ENCODE measurements around the gene FREM3.
A peak's percentile ranks its signal among the peaks of the same experiment; 100 is the strongest.
"Not testable (repeated sequence)": the region's sequence is repeated elsewhere in the genome, so short reads cannot be mapped to it uniquely, and the experiment has no call there.

The FREM3 gene

DNA sequence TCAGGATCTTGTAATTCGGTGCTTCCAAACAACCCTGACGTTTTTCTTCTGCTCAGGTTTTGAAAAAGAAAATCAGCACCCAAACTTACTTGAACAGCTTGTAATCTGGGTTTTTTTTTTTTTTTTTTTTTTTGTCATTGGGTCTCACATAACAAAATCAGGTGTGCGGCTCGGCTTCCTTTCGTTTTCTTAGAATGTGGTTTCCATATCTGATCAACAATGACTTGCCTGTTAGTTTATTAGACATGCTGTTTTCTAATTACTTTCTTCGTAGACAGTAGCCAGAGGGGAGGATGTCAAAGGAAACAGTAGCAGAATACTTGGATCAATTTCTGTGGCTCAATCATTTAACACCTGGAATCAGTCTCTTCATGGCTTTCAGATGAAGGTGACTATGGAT lies 890 bp upstream of the FREM3 start:
- Mint-ChIP-seq H3K36me3 (no peaks in the 10 kb centered on the region), H3K4me1 (peaks cover 12% of the 10 kb centered on the region), H3K9me3 (no peaks in the 10 kb centered on the region), H3K4me3 (peak overlapping the region; percentile 72), H3K27ac (no peak overlapping the region), H3K27me3 (peaks cover 64% of the 10 kb centered on the region)
- CTCF ChIA-PET: interaction anchor here (1.2 kb wide), 1 partner anchor 143 kb away, joined by 3 read pairs; no protein-coding TSS in a partner anchor
- peak; percentile 35 for DNase-seq

DNA sequence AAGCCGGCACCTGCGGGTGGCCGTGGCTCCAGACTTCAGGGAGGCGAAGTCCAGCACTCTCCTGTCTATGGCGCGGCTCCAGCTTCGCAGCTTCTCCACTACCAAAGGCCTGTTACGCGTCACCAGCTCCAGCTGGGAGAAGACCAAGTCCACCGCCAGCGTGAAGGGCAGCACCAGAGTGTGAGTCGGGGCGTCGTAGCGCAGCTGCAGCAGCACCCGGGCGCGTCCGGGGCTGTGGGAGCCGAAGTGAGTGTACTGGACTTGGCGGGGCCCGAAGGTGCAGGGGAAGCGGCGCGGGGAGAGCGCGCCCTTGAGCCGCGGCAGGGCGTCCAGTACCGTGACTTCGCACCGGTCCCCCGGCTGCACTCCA lies 444 bp downstream of the FREM3 start:
- Mint-ChIP-seq H3K27ac (no peak overlapping the region), H3K4me1 (peaks cover 12% of the 10 kb centered on the region), H3K4me3 (peak overlapping the region; percentile 72), H3K27me3 (peaks cover 64% of the 10 kb centered on the region), H3K9me3 (no peaks in the 10 kb centered on the region), H3K36me3 (no peaks in the 10 kb centered on the region)
- CTCF ChIA-PET: interaction anchor here (1.3 kb wide), 1 partner anchor 142 kb away, joined by 4 read pairs; no protein-coding TSS in a partner anchor
- DNase-seq: peak; percentile 20

DNA sequence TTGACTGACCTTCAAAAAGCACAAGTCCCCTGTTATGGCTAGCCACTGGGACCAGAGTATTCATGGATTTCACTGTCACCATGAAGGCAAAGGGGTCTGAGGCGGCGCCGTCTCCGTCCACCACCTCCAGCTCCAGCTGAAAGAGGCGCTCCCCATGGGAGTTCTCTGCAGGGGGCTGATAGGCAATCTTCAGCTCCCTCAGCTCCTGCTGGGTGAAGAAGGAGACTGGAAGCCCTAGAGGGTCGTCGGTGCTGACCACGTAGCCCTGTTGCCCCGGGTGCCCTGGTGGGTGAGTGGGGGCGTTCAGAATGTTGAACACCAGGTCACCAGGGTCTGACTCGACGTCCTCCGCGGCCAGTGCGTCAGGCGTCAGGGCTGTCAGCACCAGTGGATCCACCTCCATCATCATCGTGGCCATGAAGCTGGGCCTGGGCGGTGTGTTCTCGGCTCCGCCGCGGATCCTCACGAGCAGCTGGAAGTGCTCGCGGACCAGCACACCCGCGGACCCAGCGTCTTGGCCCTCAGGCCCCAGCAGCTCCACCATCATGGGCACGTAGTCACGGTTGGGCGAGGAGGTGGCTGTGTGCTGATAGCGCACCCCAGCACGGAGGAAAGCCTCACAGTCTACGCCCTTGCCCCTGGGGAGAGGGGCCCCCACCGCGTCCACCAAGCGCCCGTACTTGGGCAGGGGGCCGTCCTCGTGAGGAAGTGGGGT lies 987 bp downstream of the FREM3 start:
- CTCF ChIA-PET: interaction anchor here (1.3 kb wide), 1 partner anchor 141 kb away, joined by 4 read pairs; no protein-coding TSS in a partner anchor
- no peaks in the 10 kb centered on the region for H3K36me3 Mint-ChIP-seq
- peaks cover 62% of the 10 kb centered on the region for H3K27me3 Mint-ChIP-seq
- no peak overlapping the region for H3K27ac Mint-ChIP-seq
- H3K9me3 Mint-ChIP-seq: no peaks in the 10 kb centered on the region
- H3K4me3 Mint-ChIP-seq: peak overlapping the region; percentile 72
- DNase-seq: no peak
- H3K4me1 Mint-ChIP-seq: peaks cover 12% of the 10 kb centered on the region

DNA sequence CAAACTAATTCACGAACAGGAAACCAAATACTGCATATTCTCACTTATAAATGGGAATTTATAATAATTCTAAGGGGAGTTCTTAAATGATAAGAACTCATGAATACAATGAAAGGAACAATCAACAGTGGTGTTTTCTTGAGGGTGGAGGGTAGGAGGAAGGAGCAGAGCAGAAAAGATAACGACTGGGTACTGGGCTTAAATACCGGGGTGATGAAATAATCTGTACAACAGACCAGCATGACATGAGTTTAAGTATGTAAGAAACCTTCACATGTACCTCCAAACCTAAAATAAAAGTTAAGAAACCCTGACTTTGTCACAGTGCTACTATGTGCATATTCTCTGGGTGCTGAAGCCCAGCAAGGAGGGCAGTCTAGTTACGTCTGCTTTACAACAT lies 6.6 kb downstream of the FREM3 start:
- H3K36me3 Mint-ChIP-seq: no peaks in the 10 kb centered on the region
- H3K4me1 Mint-ChIP-seq: no peaks in the 10 kb centered on the region
- peaks cover 17% of the 10 kb centered on the region for H3K27me3 Mint-ChIP-seq
- H3K4me3 Mint-ChIP-seq: no peak overlapping the region
- no peaks in the 10 kb centered on the region for H3K9me3 Mint-ChIP-seq
- CTCF ChIA-PET: no interaction called here
- H3K27ac Mint-ChIP-seq: no peak overlapping the region
- DNase-seq: no peak

DNA sequence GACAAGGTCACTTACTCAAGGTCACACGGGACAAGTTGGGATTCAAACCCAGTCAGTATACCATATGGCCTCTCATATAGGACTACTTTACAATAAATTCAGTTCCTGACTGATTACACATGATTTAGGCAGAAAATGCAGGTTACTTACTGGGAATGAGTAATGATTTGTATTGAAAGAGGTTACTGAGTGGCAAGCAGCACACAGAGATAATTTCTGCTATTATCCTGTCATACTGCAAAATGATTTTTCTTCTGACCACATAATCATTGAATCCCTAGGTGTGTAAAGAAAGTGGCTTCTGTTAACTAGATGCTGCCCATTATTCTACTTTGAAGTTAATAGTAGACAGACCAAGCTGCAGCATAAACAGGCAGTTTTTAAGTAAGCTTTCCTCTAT lies 8.2 kb downstream of the FREM3 start:
- no peaks in the 10 kb centered on the region for H3K4me1 Mint-ChIP-seq
- no peak for DNase-seq
- peaks cover 4% of the 10 kb centered on the region for H3K27me3 Mint-ChIP-seq
- no peaks in the 10 kb centered on the region for H3K9me3 Mint-ChIP-seq
- H3K4me3 Mint-ChIP-seq: no peak overlapping the region
- H3K27ac Mint-ChIP-seq: no peak overlapping the region
- H3K36me3 Mint-ChIP-seq: no peaks in the 10 kb centered on the region
- CTCF ChIA-PET: no interaction called here

DNA sequence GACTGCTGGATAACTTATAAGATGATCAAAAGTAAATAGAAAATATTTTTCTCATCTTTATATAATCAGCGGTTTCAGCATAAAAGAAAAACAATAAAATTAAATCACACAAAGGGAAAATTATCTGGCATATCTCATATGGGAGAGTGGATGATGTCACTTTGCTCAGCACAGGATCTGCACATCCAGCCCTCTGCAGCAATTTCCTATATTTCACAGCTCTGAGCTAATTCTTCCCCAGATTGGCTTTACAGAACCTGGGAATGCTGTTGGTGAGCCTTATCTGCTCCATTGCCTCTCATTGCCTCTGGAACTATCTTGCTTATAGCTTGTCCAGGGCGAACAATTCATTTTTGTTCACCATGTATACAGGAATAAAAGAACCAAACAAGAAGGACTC lies 21.0 kb downstream of the FREM3 start:
- H3K27me3 Mint-ChIP-seq: no peaks in the 10 kb centered on the region

DNA sequence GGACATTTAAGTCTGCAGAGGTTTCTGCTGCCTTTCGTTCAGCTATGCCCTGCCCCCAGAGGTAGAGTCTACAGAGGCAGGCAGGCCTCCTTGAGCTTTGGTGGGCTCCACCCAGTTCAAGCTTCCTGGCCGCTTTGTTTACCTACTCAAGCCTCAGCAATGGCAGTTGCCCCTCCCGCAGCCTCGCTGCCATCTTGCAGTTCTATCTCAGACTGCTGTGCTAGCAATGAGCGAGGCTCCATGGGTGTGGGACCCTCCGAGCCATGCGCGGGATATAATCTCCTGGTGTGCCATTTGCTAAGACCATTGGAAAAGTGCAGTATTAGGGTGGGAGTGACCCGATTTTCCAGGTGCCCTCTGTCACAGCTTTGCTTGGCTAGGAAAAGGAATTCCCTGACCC lies 26.8 kb downstream of the FREM3 start:
- H3K27ac Mint-ChIP-seq, H3K4me3 Mint-ChIP-seq, H3K4me1 Mint-ChIP-seq, DNase-seq, H3K36me3 Mint-ChIP-seq, H3K9me3 Mint-ChIP-seq, CTCF ChIA-PET, H3K27me3 Mint-ChIP-seq: not testable (repeated sequence)

More for the DNA sequence above, 21.0 kb downstream of the FREM3 start:
- Mint-ChIP-seq H3K9me3 (peaks cover 8% of the 10 kb centered on the region), H3K4me3 (no peak overlapping the region), H3K27ac (no peak overlapping the region), H3K4me1 (no peaks in the 10 kb centered on the region), H3K36me3 (no peaks in the 10 kb centered on the region)
- no peak for DNase-seq
- CTCF ChIA-PET: no interaction called here

DNA sequence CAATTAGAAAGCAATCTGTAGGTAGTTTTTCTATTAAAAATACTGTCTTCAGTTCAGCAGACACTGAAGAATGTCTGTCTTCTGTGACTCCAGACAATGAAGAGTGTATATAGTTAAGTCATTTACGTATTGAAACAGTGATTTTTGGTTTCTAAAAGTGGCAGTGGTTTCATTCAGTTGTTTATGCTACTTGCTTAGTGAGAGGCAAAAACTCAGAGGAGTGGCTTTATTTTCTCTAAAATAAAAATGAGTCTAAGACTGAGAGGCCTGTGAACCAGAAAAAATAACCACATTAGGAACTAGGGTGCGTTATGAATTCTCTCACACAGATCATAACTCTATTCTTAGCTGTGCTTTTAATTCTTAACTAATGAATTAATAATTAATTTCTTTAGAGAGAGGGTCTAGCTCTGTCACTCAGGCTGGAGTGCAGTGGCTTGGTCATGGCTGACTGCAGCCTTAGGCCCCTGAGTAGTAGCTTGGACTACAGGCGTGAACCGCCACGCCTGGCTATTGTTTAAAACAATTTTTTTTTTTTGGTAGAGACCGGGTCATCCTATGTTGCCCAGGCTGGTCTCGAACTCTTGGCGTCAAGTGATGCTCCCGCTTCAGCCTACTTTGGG lies 31.4 kb downstream of the FREM3 start:
- Mint-ChIP-seq H3K9me3 (peaks cover 3% of the 10 kb centered on the region), H3K4me3 (no peak overlapping the region), H3K4me1 (no peaks in the 10 kb centered on the region), H3K27me3 (peaks cover 3% of the 10 kb centered on the region), H3K36me3 (no peaks in the 10 kb centered on the region), H3K27ac (no peak overlapping the region)
- DNase-seq: no peak
- CTCF ChIA-PET: no interaction called here

DNA sequence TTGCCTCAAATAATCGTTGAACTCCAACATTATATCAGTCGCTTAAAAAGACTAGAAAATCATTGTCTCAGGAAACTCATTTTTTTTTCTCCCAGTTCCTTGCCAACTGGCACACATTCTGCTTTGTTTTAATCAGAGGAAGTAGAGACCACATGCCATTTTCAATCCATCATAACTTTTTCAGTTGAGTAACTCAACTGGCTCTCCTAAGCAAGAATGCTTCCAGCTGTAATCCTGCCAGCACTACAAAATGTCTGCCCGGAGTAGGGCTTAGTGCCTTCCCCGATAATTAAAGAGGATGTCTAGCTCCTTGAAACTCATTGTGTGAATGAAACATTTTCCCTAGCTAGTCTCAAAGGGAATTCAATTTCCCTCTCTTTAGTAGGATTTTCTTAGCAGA lies 33.0 kb downstream of the FREM3 start:
- H3K4me1 Mint-ChIP-seq: no peaks in the 10 kb centered on the region
- peaks cover 2% of the 10 kb centered on the region for H3K9me3 Mint-ChIP-seq
- CTCF ChIA-PET: no interaction called here
- H3K27ac Mint-ChIP-seq: no peak overlapping the region
- no peaks in the 10 kb centered on the region for H3K36me3 Mint-ChIP-seq
- peaks cover under 1% of the 10 kb centered on the region for H3K27me3 Mint-ChIP-seq
- no peak for DNase-seq
- H3K4me3 Mint-ChIP-seq: no peak overlapping the region

DNA sequence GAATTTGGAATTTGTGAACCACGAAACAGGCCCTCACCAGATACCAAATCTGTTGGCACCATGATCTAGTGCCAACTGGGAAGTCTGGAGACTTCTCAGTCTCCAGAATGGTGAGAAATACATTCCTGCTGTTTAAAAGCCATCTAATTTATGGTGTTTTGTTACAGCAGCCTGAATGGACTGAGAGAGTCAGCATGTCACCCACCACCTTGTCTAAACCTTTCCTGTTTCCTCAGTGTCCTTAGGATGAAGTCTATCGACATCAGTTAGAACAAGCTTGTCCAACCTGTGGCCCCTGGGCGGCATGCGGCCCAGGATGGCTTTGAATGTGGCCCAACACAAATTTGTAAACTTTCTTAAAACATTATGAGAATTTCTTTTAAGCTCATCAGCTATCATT lies 42.1 kb downstream of the FREM3 start:
- Mint-ChIP-seq H3K4me1 (no peaks in the 10 kb centered on the region), H3K36me3 (no peaks in the 10 kb centered on the region), H3K27ac (no peak overlapping the region)

DNA sequence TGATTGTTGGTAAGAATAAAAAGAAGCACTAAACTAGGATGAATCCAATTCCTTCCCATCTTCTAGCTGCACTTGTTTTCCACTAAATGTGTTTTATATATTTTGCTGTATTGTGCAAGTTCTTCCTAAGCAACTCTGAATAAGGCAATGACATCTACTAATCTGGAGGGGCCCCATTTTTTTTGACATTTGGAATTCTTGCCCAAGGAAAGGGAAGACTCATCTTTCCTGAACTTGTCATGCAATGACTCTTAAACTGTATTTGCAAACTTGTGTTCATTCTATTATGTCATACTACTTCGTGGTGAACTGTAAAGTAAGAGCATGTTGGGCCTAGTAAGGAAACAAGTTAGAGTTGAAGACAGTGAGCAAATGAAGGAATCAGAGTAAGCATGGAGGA lies 45.9 kb downstream of the FREM3 start:
- no peaks in the 10 kb centered on the region for H3K27me3 Mint-ChIP-seq
- H3K36me3 Mint-ChIP-seq: no peaks in the 10 kb centered on the region
- H3K9me3 Mint-ChIP-seq: no peaks in the 10 kb centered on the region
- no peak overlapping the region for H3K27ac Mint-ChIP-seq
- DNase-seq: no peak
- CTCF ChIA-PET: no interaction called here
- H3K4me3 Mint-ChIP-seq: no peak overlapping the region
- no peaks in the 10 kb centered on the region for H3K4me1 Mint-ChIP-seq

More for the DNA sequence above, 42.1 kb downstream of the FREM3 start:
- CTCF ChIA-PET: no interaction called here
- no peak for DNase-seq
- H3K27me3 Mint-ChIP-seq: no peaks in the 10 kb centered on the region
- peaks cover 1% of the 10 kb centered on the region for H3K9me3 Mint-ChIP-seq
- no peak overlapping the region for H3K4me3 Mint-ChIP-seq

DNA sequence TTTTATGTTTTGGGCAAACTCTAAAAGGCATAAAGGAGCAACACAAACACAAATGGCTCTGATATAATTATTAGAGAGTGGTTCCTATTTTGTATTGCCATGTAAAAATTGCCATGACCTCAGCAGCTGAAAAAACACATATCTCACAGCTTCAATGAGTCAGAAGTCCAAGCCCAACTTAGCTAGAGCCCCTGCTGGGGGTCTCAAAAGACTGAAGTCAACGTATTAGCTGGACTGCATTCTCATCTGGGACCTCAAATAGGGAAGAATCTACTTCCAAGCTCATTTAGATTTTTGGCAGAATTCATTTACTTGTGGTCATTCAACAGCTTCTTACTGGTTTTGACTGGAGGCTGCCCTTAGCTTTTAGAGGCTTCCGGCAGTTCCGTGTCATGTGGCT lies 47.4 kb downstream of the FREM3 start:
- Mint-ChIP-seq H3K4me3 (no peak overlapping the region), H3K27ac (no peak overlapping the region), H3K36me3 (no peaks in the 10 kb centered on the region), H3K9me3 (peaks cover 3% of the 10 kb centered on the region), H3K4me1 (no peaks in the 10 kb centered on the region), H3K27me3 (no peaks in the 10 kb centered on the region)
- no peak for DNase-seq
- CTCF ChIA-PET: interaction anchor here (1.0 kb wide), 1 partner anchor 13 kb away, joined by 3 read pairs; no protein-coding TSS in a partner anchor

DNA sequence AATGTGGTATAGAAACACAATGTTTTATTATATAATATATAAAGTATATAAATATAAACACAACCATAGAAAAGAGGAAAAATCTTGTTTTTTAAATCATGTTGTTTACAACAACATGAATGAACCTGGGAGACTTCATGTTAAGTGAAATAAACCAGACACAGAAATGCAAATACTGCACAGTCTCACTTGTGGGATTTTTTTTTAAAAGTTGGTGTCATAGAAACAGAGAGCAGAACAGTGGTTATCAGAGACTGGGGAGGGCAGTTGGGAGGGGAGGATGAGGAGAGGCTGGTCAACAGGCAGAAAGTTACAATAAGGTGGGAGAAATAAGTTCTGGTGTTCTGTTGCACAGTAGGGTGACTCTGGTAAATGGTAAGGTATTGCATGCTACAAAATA lies 57.1 kb downstream of the FREM3 start:
- CTCF ChIA-PET: no interaction called here

DNA sequence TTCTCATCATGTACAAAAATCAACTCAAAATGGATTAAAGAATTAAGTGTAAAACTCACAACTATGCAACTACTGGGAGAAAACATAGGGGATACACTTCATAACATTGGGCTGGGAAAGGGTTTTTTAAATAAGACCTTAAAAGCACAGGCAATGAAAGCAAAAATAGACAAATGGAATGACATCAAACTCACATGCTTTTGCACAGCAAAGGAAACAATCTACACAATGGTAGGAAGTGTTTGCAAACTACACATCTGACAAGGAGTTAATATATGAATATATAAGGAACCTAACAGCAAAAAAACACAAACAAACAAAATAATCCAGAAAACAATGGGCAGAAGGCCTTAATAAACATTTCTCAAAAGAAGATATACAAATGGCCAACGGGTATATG lies 57.9 kb downstream of the FREM3 start:
- Mint-ChIP-seq H3K27ac (no peak overlapping the region), H3K4me3 (no peak overlapping the region), H3K36me3 (no peaks in the 10 kb centered on the region)

More for the DNA sequence above, 57.1 kb downstream of the FREM3 start:
- Mint-ChIP-seq H3K27ac (no peak overlapping the region), H3K36me3 (no peaks in the 10 kb centered on the region), H3K27me3 (no peaks in the 10 kb centered on the region), H3K9me3 (peaks cover 17% of the 10 kb centered on the region), H3K4me1 (no peaks in the 10 kb centered on the region), H3K4me3 (no peak overlapping the region)
- DNase-seq: no peak

DNA sequence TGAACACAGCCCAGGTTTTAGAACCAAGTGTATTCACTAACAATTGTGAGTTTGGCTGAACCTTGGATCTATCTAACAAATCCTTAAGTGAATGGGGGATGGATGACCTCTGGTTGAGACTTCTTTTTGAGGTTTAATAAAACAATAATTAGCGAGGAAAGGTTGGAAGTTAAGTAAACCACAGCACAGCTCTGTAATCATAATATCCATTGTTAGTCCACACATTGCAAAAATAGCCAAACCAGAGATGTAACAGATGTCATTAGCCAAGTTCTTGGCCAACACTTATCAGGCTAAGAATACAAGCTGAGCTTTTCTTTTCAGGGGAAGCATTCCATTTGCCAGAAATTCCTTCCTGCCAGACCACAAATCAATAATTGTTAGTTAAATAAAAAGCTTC lies 59.1 kb downstream of the FREM3 start:
- no peak for DNase-seq
- peaks cover 4% of the 10 kb centered on the region for H3K27me3 Mint-ChIP-seq
- H3K4me3 Mint-ChIP-seq: no peak overlapping the region
- CTCF ChIA-PET: no interaction called here
- no peaks in the 10 kb centered on the region for H3K36me3 Mint-ChIP-seq
- no peak overlapping the region for H3K27ac Mint-ChIP-seq
- no peaks in the 10 kb centered on the region for H3K9me3 Mint-ChIP-seq
- H3K4me1 Mint-ChIP-seq: no peaks in the 10 kb centered on the region

More for the DNA sequence above, 57.9 kb downstream of the FREM3 start:
- DNase-seq: no peak
- CTCF ChIA-PET: no interaction called here
- Mint-ChIP-seq H3K27me3 (peaks cover under 1% of the 10 kb centered on the region), H3K4me1 (no peaks in the 10 kb centered on the region), H3K9me3 (peaks cover 10% of the 10 kb centered on the region)
